ENCODE data around the gene ZNF280A. TPM values are rescaled to one million over a fixed set of nuclear protein-coding genes. Genes with fewer than 3 reads are reported as not detected.

The ZNF280A gene
- total and polyA plus RNA-seq, 4 experiments from 2014 or later = not detected

- no peaks in the 10 kb centered on the region for H3K4me1 Mint-ChIP-seq
These were observed 31.3 kb downstream of the ZNF280A start for GRCh38 chr22:22488736-22489135.

DNA sequence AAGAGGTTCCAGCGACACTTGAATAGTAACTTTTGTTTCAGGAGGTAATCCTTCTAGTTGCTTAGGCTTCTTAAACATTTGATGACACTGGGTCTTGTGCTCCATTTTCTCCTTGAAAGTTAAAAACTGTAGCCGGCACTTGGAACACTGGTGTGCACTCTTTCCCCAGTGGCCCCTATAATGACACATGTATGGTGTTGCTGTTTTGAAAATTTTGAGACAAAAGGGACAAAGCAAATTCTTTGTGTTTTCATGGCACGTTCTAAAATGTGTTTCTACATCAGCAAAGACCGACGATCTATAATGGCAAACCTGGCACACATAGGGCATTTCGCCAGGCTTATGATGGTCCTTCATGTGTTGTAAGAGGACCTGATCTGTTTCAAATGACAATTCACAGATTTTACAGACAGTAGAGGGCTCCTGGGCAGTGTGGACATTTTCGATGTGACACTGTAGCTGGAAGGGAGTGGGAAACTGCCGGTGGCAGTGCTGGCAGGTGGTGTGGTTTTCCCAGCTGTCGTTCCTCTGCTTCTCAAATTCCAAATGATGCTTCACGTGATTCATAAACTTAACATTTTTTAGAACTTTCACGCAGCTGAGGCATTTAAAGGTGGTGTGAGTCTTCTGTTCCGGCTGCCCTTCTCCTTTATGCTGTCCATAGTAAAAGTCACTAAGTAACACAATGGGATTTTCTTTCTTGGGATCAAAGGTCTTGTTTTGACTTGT, 32.0 kb downstream of the ZNF280A start:
- intact Hi-C loops (cut with micrococcal nuclease) = no loop called here
- H3K36me3 Mint-ChIP-seq = peaks cover 35 to 42% of the 10 kb centered on the region in 2 donors
- no peak overlapping the region for H3K27ac ChIP-seq (ENCODE audit: low read depth, low read length)

More at GRCh38 chr22:22488736-22489135, 31.3 kb downstream of the ZNF280A start:
- Histone ChIP-seq H3K27me3 (ENCODE audit: insufficient read depth, low read length) (no peaks in the 10 kb centered on the region), H3K4me1 (ENCODE audit: insufficient read depth, low read length) (no peaks in the 10 kb centered on the region), H3K4me3 (ENCODE audit: low read length in 2 of 2) (no peak overlapping the region), H3K36me3 (ENCODE audit: insufficient read depth, low read length) (peaks cover 10% of the 10 kb centered on the region), H3K9me3 (ENCODE audit: control insufficient read depth in 1 of 2, low read length in 2 of 2) (no peaks in the 10 kb centered on the region), H3K27ac (ENCODE audit: low read depth, low read length) (no peak overlapping the region)
- intact Hi-C loops (cut with micrococcal nuclease) = no loop called here
- CTCF ChIA-PET (ENCODE audit: partially characterized antibody) = interaction anchor here (1.4 to 1.6 kb wide), 2 partner anchors 13 to 20 kb away, joined by 3 to 7 read pairs; partner anchors contain the start of gene ZNF280B
- H3K27ac Mint-ChIP-seq = peak overlapping the region in 1 of 7 donors; percentile 8
- no peak for DNase-seq
- peaks cover 42 to 49% of the 10 kb centered on the region in 2 donors for H3K36me3 Mint-ChIP-seq
- POLR2A ChIA-PET (ENCODE audit: partially characterized antibody) = interaction anchor here (1.5 kb wide), 1 partner anchor 16 kb away, joined by 3 read pairs; no protein-coding TSS in a partner anchor
- H3K27me3 Mint-ChIP-seq = no peaks in the 10 kb centered on the region
- H3K9me3 Mint-ChIP-seq = no peaks in the 10 kb centered on the region
- H3K4me3 Mint-ChIP-seq = no peak overlapping the region

DNA sequence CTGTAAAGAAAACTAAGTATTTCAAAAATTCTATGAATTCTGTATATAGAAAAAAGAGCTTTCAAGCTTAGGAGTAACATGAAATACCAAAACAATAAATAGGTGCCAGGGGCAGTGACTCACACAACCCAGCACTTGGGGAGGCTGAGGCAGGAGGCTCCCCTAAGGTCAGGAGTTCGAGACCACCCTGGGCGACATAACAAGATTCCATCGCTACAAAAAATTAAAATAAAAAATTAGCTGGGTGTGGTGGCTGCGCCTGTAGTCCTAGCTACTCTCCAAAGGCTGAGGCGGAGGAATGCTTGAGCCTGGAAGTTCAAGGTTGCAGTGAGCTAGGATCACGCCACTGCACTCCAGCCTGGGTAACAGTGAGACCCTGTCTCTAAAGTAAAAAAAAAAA, 33.0 kb downstream of the ZNF280A start:
- Mint-ChIP-seq H3K27me3 (no peaks in the 10 kb centered on the region), H3K4me3 (no peak overlapping the region), H3K36me3 (peaks cover 35 to 39% of the 10 kb centered on the region in 2 donors), H3K27ac (no peak overlapping the region), H3K4me1 (no peaks in the 10 kb centered on the region), H3K9me3 (no peaks in the 10 kb centered on the region)
- POLR2A ChIA-PET (ENCODE audit: partially characterized antibody) = no interaction called here
- Histone ChIP-seq H3K4me3 (ENCODE audit: low read length in 2 of 2) (no peak overlapping the region), H3K4me1 (ENCODE audit: insufficient read depth, low read length) (no peaks in the 10 kb centered on the region), H3K27ac (ENCODE audit: low read depth, low read length) (no peak overlapping the region), H3K36me3 (ENCODE audit: insufficient read depth, low read length) (peaks cover 4% of the 10 kb centered on the region), H3K9me3 (ENCODE audit: control insufficient read depth in 1 of 2, low read length in 2 of 2) (no peaks in the 10 kb centered on the region), H3K27me3 (ENCODE audit: insufficient read depth, low read length) (no peaks in the 10 kb centered on the region)
- CTCF ChIA-PET (ENCODE audit: partially characterized antibody) = interaction anchor here (1.2 to 1.5 kb wide), 3 partner anchors 12 to 24 kb away, joined by 3 to 5 read pairs (median 4); no protein-coding TSS in a partner anchor
- intact Hi-C loops (cut with micrococcal nuclease) = no loop called here
- DNase-seq = no peak

More for the DNA sequence above, 32.0 kb downstream of the ZNF280A start:
- H3K9me3 ChIP-seq (ENCODE audit: control insufficient read depth in 1 of 2, low read length in 2 of 2) = no peaks in the 10 kb centered on the region
- CTCF ChIA-PET (ENCODE audit: partially characterized antibody) = no interaction called here
- Mint-ChIP-seq H3K9me3 (no peaks in the 10 kb centered on the region), H3K27ac (peak overlapping the region in 1 of 7 donors; percentile 52), H3K27me3 (no peaks in the 10 kb centered on the region), H3K4me3 (no peak overlapping the region), H3K4me1 (no peaks in the 10 kb centered on the region)
- H3K27me3 ChIP-seq (ENCODE audit: insufficient read depth, low read length) = no peaks in the 10 kb centered on the region
- no peak for DNase-seq
- no peaks in the 10 kb centered on the region for H3K4me1 ChIP-seq (ENCODE audit: insufficient read depth, low read length)
- POLR2A ChIA-PET (ENCODE audit: partially characterized antibody) = no interaction called here
- H3K36me3 ChIP-seq (ENCODE audit: insufficient read depth, low read length) = peaks cover 4% of the 10 kb centered on the region
- H3K4me3 ChIP-seq (ENCODE audit: low read length in 2 of 2) = no peak overlapping the region

GRCh38 chr22:22486132-22486899, 33.8 kb downstream of the ZNF280A start:
- no peak for DNase-seq
- POLR2A ChIA-PET (ENCODE audit: partially characterized antibody) = no interaction called here
- no peak overlapping the region for H3K4me3 Mint-ChIP-seq
- H3K4me1 Mint-ChIP-seq = no peaks in the 10 kb centered on the region
- Histone ChIP-seq H3K27me3 (ENCODE audit: insufficient read depth, low read length) (no peaks in the 10 kb centered on the region), H3K9me3 (ENCODE audit: control insufficient read depth in 1 of 2, low read length in 2 of 2) (no peaks in the 10 kb centered on the region), H3K4me1 (ENCODE audit: insufficient read depth, low read length) (no peaks in the 10 kb centered on the region), H3K36me3 (ENCODE audit: insufficient read depth, low read length) (peaks cover 4% of the 10 kb centered on the region), H3K27ac (ENCODE audit: low read depth, low read length) (no peak overlapping the region), H3K4me3 (ENCODE audit: low read length in 2 of 2) (no peak overlapping the region)
- CTCF ChIA-PET (ENCODE audit: partially characterized antibody) = interaction anchor here (1.2 to 1.5 kb wide), 4 partner anchors 11 to 23 kb away, joined by 3 to 5 read pairs (median 4); partner anchors contain the start of gene ZNF280B
- H3K36me3 Mint-ChIP-seq = peaks cover 32 to 35% of the 10 kb centered on the region in 2 donors
- H3K27me3 Mint-ChIP-seq = no peaks in the 10 kb centered on the region
- intact Hi-C loops (cut with micrococcal nuclease) = no loop called here
- no peak overlapping the region for H3K27ac Mint-ChIP-seq
- no peaks in the 10 kb centered on the region for H3K9me3 Mint-ChIP-seq

DNA sequence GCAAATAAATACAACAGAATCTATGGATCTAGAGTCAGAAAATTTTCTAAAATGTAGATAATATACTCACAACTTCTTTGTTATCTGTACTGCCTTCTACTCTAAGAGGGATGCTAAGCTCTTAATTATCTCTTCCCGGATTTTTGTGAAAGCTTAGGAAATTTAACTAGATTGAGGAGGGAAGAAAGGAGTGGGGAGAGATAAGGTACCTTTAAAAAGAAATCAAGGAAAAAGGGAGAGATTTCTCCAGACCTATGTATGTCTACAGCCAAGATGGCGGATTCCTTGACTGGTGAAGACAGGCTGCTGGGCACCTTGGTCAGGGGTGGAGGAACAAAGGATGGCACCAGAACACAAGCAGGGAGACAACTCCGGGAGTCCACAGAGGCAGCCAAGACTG, 34.5 kb downstream of the ZNF280A start:
- no peak for DNase-seq
- H3K27me3 ChIP-seq (ENCODE audit: insufficient read depth, low read length) = no peaks in the 10 kb centered on the region
- H3K27me3 Mint-ChIP-seq = no peaks in the 10 kb centered on the region
- no peak overlapping the region for H3K27ac Mint-ChIP-seq
- no peaks in the 10 kb centered on the region for H3K4me1 ChIP-seq (ENCODE audit: insufficient read depth, low read length)
- POLR2A ChIA-PET (ENCODE audit: partially characterized antibody) = no interaction called here
- H3K4me1 Mint-ChIP-seq = no peaks in the 10 kb centered on the region
- intact Hi-C loops (cut with micrococcal nuclease) = no loop called here
- no peaks in the 10 kb centered on the region for H3K9me3 Mint-ChIP-seq
- peaks cover 4% of the 10 kb centered on the region for H3K36me3 ChIP-seq (ENCODE audit: insufficient read depth, low read length)
- H3K36me3 Mint-ChIP-seq = peaks cover 26 to 29% of the 10 kb centered on the region in 2 donors
- no peak overlapping the region for H3K4me3 Mint-ChIP-seq
- no peak overlapping the region for H3K4me3 ChIP-seq (ENCODE audit: low read length in 2 of 2)
- no peak overlapping the region for H3K27ac ChIP-seq (ENCODE audit: low read depth, low read length)
- H3K9me3 ChIP-seq (ENCODE audit: control insufficient read depth in 1 of 2, low read length in 2 of 2) = no peaks in the 10 kb centered on the region
- CTCF ChIA-PET (ENCODE audit: partially characterized antibody) = interaction anchor here (1.3 kb wide), 1 partner anchor 23 kb away, joined by 3 read pairs; the partner anchor contains the start of gene ZNF280B

GRCh38 chr22:22484023-22484422, 36.0 kb downstream of the ZNF280A start:
- Histone ChIP-seq H3K27me3 (ENCODE audit: insufficient read depth, low read length) (no peaks in the 10 kb centered on the region), H3K9me3 (ENCODE audit: control insufficient read depth in 1 of 2, low read length in 2 of 2) (no peaks in the 10 kb centered on the region), H3K4me3 (ENCODE audit: low read length in 2 of 2) (no peak overlapping the region), H3K27ac (ENCODE audit: low read depth, low read length) (no peak overlapping the region), H3K4me1 (ENCODE audit: insufficient read depth, low read length) (no peaks in the 10 kb centered on the region), H3K36me3 (ENCODE audit: insufficient read depth, low read length) (peaks cover 4% of the 10 kb centered on the region)
- Mint-ChIP-seq H3K36me3 (peaks cover 22 to 26% of the 10 kb centered on the region in 2 donors), H3K4me3 (no peak overlapping the region), H3K27me3 (no peaks in the 10 kb centered on the region), H3K27ac (no peak overlapping the region), H3K9me3 (no peaks in the 10 kb centered on the region), H3K4me1 (no peaks in the 10 kb centered on the region)
- ChIA-PET POLR2A (ENCODE audit: partially characterized antibody) (no interaction called here), CTCF (ENCODE audit: partially characterized antibody) (no interaction called here)
- intact Hi-C loops (cut with micrococcal nuclease) = no loop called here
- DNase-seq = no peak

DNA sequence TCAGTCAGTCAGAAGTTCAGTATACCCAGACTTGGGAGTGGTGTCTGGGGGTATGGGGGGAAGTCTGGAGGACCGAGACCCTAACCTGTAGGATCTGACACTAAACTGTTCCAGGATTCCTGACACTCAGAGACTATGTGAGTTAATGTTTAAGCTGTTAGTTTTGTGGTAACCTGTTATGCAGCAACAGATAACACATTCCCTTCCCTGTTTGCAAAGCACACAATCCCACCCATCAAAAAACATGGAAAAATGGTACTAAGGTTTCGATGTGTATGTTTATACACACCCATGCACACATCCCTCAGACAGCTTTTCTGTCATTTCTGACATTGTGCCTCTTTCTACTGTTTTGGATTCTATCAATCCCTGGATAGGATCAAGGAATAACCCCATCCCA, 39.1 kb downstream of the ZNF280A start:
- H3K36me3 Mint-ChIP-seq = peaks cover 3 to 4% of the 10 kb centered on the region in 2 donors
- DNase-seq = no peak
- Histone ChIP-seq H3K36me3 (ENCODE audit: insufficient read depth, low read length) (no peaks in the 10 kb centered on the region), H3K4me1 (ENCODE audit: insufficient read depth, low read length) (no peaks in the 10 kb centered on the region), H3K4me3 (ENCODE audit: low read length in 2 of 2) (no peak overlapping the region), H3K27ac (ENCODE audit: low read depth, low read length) (no peak overlapping the region), H3K9me3 (ENCODE audit: control insufficient read depth in 1 of 2, low read length in 2 of 2) (no peaks in the 10 kb centered on the region), H3K27me3 (ENCODE audit: insufficient read depth, low read length) (no peaks in the 10 kb centered on the region)
- intact Hi-C loops (cut with micrococcal nuclease) = no loop called here
- H3K4me3 Mint-ChIP-seq = no peak overlapping the region
- H3K9me3 Mint-ChIP-seq = no peaks in the 10 kb centered on the region
- no peaks in the 10 kb centered on the region for H3K27me3 Mint-ChIP-seq
- no peak overlapping the region for H3K27ac Mint-ChIP-seq
- ChIA-PET CTCF (ENCODE audit: partially characterized antibody) (no interaction called here), POLR2A (ENCODE audit: partially characterized antibody) (no interaction called here)
- H3K4me1 Mint-ChIP-seq = no peaks in the 10 kb centered on the region
